H9 (cell line): ENCODE results near the gene SH3RF3. TPM values are rescaled to one million over a fixed set of nuclear protein-coding genes. Genes with fewer than 3 reads are reported as not detected.

Experiments
- DNase-seq: peaks from one replicate; pipeline ENCODE4 v3.0.0-alpha.2; 2017
- H2AFZ ChIP-seq: one replicate; pipeline ENCODE4 v1.6.1; 2013; ENCODE audit warnings: mild to moderate bottlenecking, low read length, control low read depth, moderate library complexity
- H2AK5ac ChIP-seq: 2 replicates; pipeline ENCODE4 v1.6.1; 2013; ENCODE audit warnings: low read length, control low read depth, mixed read lengths; ENCODE audit not compliant: insufficient read length
- H2BK120ac ChIP-seq: one replicate; pipeline ENCODE4 v1.6.1; 2013; ENCODE audit warnings: low read depth, mild to moderate bottlenecking, low read length, control low read depth, inconsistent platforms; ENCODE audit not compliant: poor library complexity, severe bottlenecking
- H2BK12ac ChIP-seq: 2 replicates; pipeline ENCODE4 v1.6.1; 2013; ENCODE audit warnings: low read length, control low read depth, mixed read lengths, low read depth; ENCODE audit not compliant: insufficient read length
- H2BK15ac ChIP-seq: 2 replicates; pipeline ENCODE4 v1.6.1; 2013; ENCODE audit warnings: low read depth, low read length, control low read depth
- H2BK20ac ChIP-seq: one replicate; pipeline ENCODE4 v1.6.1; 2013; ENCODE audit warnings: low read depth, mild to moderate bottlenecking, low read length, control low read depth, inconsistent platforms; ENCODE audit not compliant: poor library complexity, severe bottlenecking
- H2BK5ac ChIP-seq: 2 replicates; pipeline ENCODE4 v1.6.1; 2013; ENCODE audit warnings: low read length, control low read depth, mixed read lengths; ENCODE audit not compliant: insufficient read length
- H3K14ac ChIP-seq: 2 replicates; pipeline ENCODE4 v1.6.1; 2013; ENCODE audit warnings: low read length, control low read depth; ENCODE audit not compliant: insufficient read depth
- H3K18ac ChIP-seq: 2 replicates; pipeline ENCODE4 v1.6.1; 2013; ENCODE audit warnings: low read depth, mild to moderate bottlenecking, mixed read lengths, low read length, control low read depth; ENCODE audit not compliant: insufficient read length
- H3K23ac ChIP-seq: 2 replicates; pipeline ENCODE4 v1.6.1; 2013; ENCODE audit warnings: low read length, control low read depth, mixed read lengths, low read depth; ENCODE audit not compliant: insufficient read length
- H3K23me2 ChIP-seq: 2 replicates; pipeline ENCODE4 v1.6.1; 2013; ENCODE audit warnings: low read depth, mild to moderate bottlenecking, mixed read lengths, low read length, control low read depth; ENCODE audit not compliant: insufficient read length, poor library complexity, severe bottlenecking
- H3K27ac ChIP-seq: 2 replicates; pipeline ENCODE4 v1.5.1; 2013; ENCODE audit warnings: low read length, control low read depth, mixed read lengths, low read depth; ENCODE audit not compliant: insufficient read length
- H3K27me3 ChIP-seq: 2 replicates; pipeline ENCODE4 v1.6.1; 2013; ENCODE audit warnings: low read length, control low read depth, inconsistent platforms; ENCODE audit not compliant: insufficient read depth
- H3K4ac ChIP-seq: 2 replicates; pipeline ENCODE4 v1.6.1; 2013; ENCODE audit warnings: low read depth, mild to moderate bottlenecking, control low read depth, inconsistent platforms, low read length, moderate library complexity
- H3K4me1 ChIP-seq: 2 replicates; pipeline ENCODE4 v1.6.1; 2013; ENCODE audit warnings: low read length, control low read depth, inconsistent platforms; ENCODE audit not compliant: insufficient read depth
- H3K4me2 ChIP-seq: 2 replicates; pipeline ENCODE4 v1.6.1; 2013; ENCODE audit warnings: low read length, control low read depth, mixed read lengths; ENCODE audit not compliant: insufficient read length, insufficient read depth
- H3K56ac ChIP-seq: 2 replicates; pipeline ENCODE4 v1.6.1; 2013; ENCODE audit warnings: low read depth, mild to moderate bottlenecking, mixed read lengths, low read length, control low read depth; ENCODE audit not compliant: insufficient read length
- H3K79me1 ChIP-seq: 2 replicates; pipeline ENCODE4 v1.6.1; 2013; ENCODE audit warnings: low read depth, mild to moderate bottlenecking, moderate library complexity, low read length, control low read depth, inconsistent platforms; ENCODE audit not compliant: insufficient read depth, poor library complexity, severe bottlenecking
- H3K79me2 ChIP-seq: 2 replicates; pipeline ENCODE4 v1.6.1; 2013; ENCODE audit warnings: low read length, control low read depth, inconsistent platforms; ENCODE audit not compliant: insufficient read depth
- H3K9ac ChIP-seq: 2 replicates; pipeline ENCODE4 v1.6.1; 2013; ENCODE audit warnings: low read length, control low read depth, mixed read lengths; ENCODE audit not compliant: insufficient read length; ENCODE audit errors: extremely low read depth
- H3K9me3 ChIP-seq: one replicate; pipeline ENCODE4 v1.6.1; 2013; ENCODE audit warnings: low read depth, low read length, inconsistent platforms; ENCODE audit not compliant: control insufficient read depth
- H3T11ph ChIP-seq: one replicate; pipeline ENCODE4 v1.6.1; 2013; ENCODE audit warnings: mild to moderate bottlenecking, low read length, control low read depth, inconsistent platforms
- H4K20me1 ChIP-seq: one replicate; pipeline ENCODE4 v1.6.1; 2013; ENCODE audit not compliant: control insufficient read depth, insufficient read length, insufficient read depth
- H4K5ac ChIP-seq: 2 replicates; pipeline ENCODE4 v1.6.1; 2013; ENCODE audit warnings: low read depth, mild to moderate bottlenecking, mixed read lengths, low read length, control low read depth; ENCODE audit not compliant: insufficient read length
- H4K8ac ChIP-seq: replicated peaks from 2 replicates; pipeline ENCODE4 v1.6.1; 2013; ENCODE audit warnings: low read length, control low read depth, mixed read lengths, low read depth; ENCODE audit not compliant: insufficient read length
- H4K91ac ChIP-seq: 2 replicates; pipeline ENCODE4 v1.6.1; 2013; ENCODE audit warnings: low read depth, mild to moderate bottlenecking, moderate library complexity, mixed read lengths, low read length, control low read depth; ENCODE audit not compliant: insufficient read length
- H3K27ac Mint-ChIP-seq, 3 experiments: 2 replicates in 2 of 3; 3 replicates in 1 of 3; pipeline ENCODE4 v1.8.0; 2020 to 2021; ENCODE audit warnings: mixed read lengths in 3 of 3, mild to moderate bottlenecking in 1 of 3, moderate library complexity in 1 of 3
- H3K27me3 Mint-ChIP-seq: 2 replicates; pipeline ENCODE4 v1.8.0; 2021; ENCODE audit warnings: low read depth, mild to moderate bottlenecking, moderate library complexity, mixed read lengths
- H3K36me3 Mint-ChIP-seq, 3 experiments: 2 replicates in 2 of 3; 3 replicates in 1 of 3; pipeline ENCODE4 v1.8.0; 2020 to 2021; ENCODE audit warnings: low read depth in 3 of 3, mixed read lengths in 3 of 3; ENCODE audit not compliant: insufficient read depth in 1 of 3
- H3K4me1 Mint-ChIP-seq, 2 experiments: 2 replicates each; pipeline ENCODE4 v1.8.0; 2020; ENCODE audit warnings: mixed read lengths in 2 of 2
- H3K4me3 Mint-ChIP-seq, 2 experiments: 2 replicates in 1 of 2; 3 replicates in 1 of 2; pipeline ENCODE4 v1.8.0; 2020 to 2021; ENCODE audit warnings: mild to moderate bottlenecking in 2 of 2, mixed read lengths in 2 of 2, moderate library complexity in 1 of 2
- H3K9me3 Mint-ChIP-seq, 2 experiments: 2 replicates in 1 of 2; 3 replicates in 1 of 2; pipeline ENCODE4 v1.8.0; 2020; ENCODE audit warnings: mild to moderate bottlenecking in 2 of 2, mixed read lengths in 2 of 2, moderate library complexity in 1 of 2
- CTCF ChIP-seq: fragments of 200-600 bp; sonication (generic); conservative IDR thresholded peaks from 3 replicates; pipeline ENCODE4 v1.8.0; 2021; ENCODE audit warnings: antibody characterized with exemption, mild to moderate bottlenecking
- WGBS: extraction: QIAGEN DNeasy Blood & Tissue Kit; methylation state at CpG from one replicate; pipeline ENCODE4 v1.1.7; 2013; ENCODE audit warnings: missing lambda C conversion rate, low lambda C conversion rate, mixed read lengths; ENCODE audit not compliant: insufficient read length; ENCODE audit errors: extremely low coverage; 5-methylcytosine and 5-hydroxymethylcytosine counted together
- total RNA-seq: library from RNA; stranded (reverse); gene quantifications from 2 replicates; pipeline ENCODE4 v1.2.1, GENCODE V29; 2021

SH3RF3 gene
- total RNA-seq, 1 experiment from 2014 or later = 0.46 TPM

- no peak overlapping the region for H3K23ac ChIP-seq
- no peaks in the 10 kb centered on the region for H3K79me1 ChIP-seq
- no peak overlapping the region for H3T11ph ChIP-seq
- Mint-ChIP-seq H3K9me3 (peaks cover 0 to 4% of the 10 kb centered on the region in 2 experiments; a peak in 1 of 5 replicates), H3K4me1 (no peaks in the 10 kb centered on the region), H3K27ac (no peak overlapping the region), H3K27me3 (no peaks in the 10 kb centered on the region; the same call in 1 of the 2 replicates), H3K4me3 (no peak overlapping the region), H3K36me3 (no peaks in the 10 kb centered on the region)
- H3K4me1 ChIP-seq = no peaks in the 10 kb centered on the region
- no peak overlapping the region for H4K8ac ChIP-seq
- no peaks in the 10 kb centered on the region for H3K23me2 ChIP-seq
- H4K20me1 ChIP-seq = no peaks in the 10 kb centered on the region
- H2BK5ac ChIP-seq = no peak overlapping the region
- no peak overlapping the region for H4K91ac ChIP-seq
- TF ChIP-seq CTCF = no peak
- H3K79me2 ChIP-seq = no peaks in the 10 kb centered on the region
- no peak overlapping the region for H3K56ac ChIP-seq
- H3K27ac ChIP-seq = no peak overlapping the region
- WGBS = no CpG with 5 or more reads among the region's 21 CpGs
- no peak overlapping the region for H3K4ac ChIP-seq
- no peak overlapping the region for H2AFZ ChIP-seq
- peak overlapping the region; percentile 25; the same call in 1 of the 2 replicates for H3K14ac ChIP-seq
- H2BK12ac ChIP-seq = no peak overlapping the region
- H2AK5ac ChIP-seq = no peak overlapping the region
- no peak overlapping the region for H2BK20ac ChIP-seq
- no peak overlapping the region for H3K9ac ChIP-seq
- no peak overlapping the region for H2BK15ac ChIP-seq
- H3K18ac ChIP-seq = peak overlapping the region; percentile 38
- no peaks in the 10 kb centered on the region for H3K27me3 ChIP-seq
- H3K4me2 ChIP-seq = no peak overlapping the region
- no peak for DNase-seq
- H3K9me3 ChIP-seq = no peaks in the 10 kb centered on the region
- no peak overlapping the region for H2BK120ac ChIP-seq
- H4K5ac ChIP-seq = no peak overlapping the region
Observed at GRCh38 chr2:109201465-109202327, 72.7 kb downstream of the SH3RF3 start.
